PC-9 (cell line): ENCODE measurements around the gene TSGA10.

ENCODE experiments used
- CTCF ChIP-seq: fragments of 200-600 bp; sonication (generic); conservative IDR thresholded peaks from 2 replicates; pipeline ENCODE4 v1.6.1; 2017; ENCODE audit warnings: mixed run types, antibody characterized with exemption, mild to moderate bottlenecking, moderate library complexity
- EZH2 ChIP-seq: fragments of 200-600 bp; sonication (generic); IDR thresholded peaks from 2 replicates; pipeline ENCODE4 v1.8.0; 2017; ENCODE audit warnings: antibody characterized with exemption, low read depth

GRCh38 chr2:99079226-99079625 lies 75.5 kb downstream of the TSGA10 start:
- TF ChIP-seq EZH2, result no peak
- no peak for TF ChIP-seq CTCF
